Measurements from ENCODE around the gene ABO.
"Not testable (repeated sequence)": the region's sequence is repeated elsewhere in the genome, so short reads cannot be mapped to it uniquely, and the experiment has no call there.

The ABO gene

DNA sequence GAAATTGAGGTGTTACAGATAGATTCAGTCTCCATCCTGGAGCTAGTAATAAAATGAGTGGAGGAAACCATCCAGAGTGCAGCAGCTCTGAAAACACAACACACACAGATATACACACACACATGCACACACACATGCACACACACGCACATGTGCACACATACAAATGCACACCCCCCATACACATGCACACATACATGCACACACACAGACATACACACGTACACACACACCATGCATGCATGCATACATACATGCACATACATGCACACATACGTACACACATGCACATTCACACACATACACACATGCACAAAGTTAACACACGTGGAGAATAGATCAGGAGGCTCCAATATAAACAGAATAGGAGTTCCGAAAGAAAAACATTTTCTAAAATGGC is 44.9 kb downstream of the ABO start:
- H3K9me3 ChIP-seq (ENCODE audit: control insufficient read depth, insufficient read depth, low read length): no peaks in the 10 kb centered on the region
- H3K4me3 ChIP-seq (ENCODE audit: low read depth, low read length): no peak overlapping the region
- no peaks in the 10 kb centered on the region for H3K4me1 ChIP-seq (ENCODE audit: control insufficient read depth, insufficient read depth, low read length)
- no peaks in the 10 kb centered on the region; the same call in 1 of the 2 replicates for H3K27me3 ChIP-seq (ENCODE audit: control insufficient read depth, insufficient read depth, low read length)
- H3K36me3 ChIP-seq (ENCODE audit: control insufficient read depth, insufficient read depth, low read length): no peaks in the 10 kb centered on the region
- H3K27ac ChIP-seq (ENCODE audit: low read depth, low read length): no peak overlapping the region
- no peak overlapping the region for H3K9ac ChIP-seq (ENCODE audit: low read depth, low read length)

DNA sequence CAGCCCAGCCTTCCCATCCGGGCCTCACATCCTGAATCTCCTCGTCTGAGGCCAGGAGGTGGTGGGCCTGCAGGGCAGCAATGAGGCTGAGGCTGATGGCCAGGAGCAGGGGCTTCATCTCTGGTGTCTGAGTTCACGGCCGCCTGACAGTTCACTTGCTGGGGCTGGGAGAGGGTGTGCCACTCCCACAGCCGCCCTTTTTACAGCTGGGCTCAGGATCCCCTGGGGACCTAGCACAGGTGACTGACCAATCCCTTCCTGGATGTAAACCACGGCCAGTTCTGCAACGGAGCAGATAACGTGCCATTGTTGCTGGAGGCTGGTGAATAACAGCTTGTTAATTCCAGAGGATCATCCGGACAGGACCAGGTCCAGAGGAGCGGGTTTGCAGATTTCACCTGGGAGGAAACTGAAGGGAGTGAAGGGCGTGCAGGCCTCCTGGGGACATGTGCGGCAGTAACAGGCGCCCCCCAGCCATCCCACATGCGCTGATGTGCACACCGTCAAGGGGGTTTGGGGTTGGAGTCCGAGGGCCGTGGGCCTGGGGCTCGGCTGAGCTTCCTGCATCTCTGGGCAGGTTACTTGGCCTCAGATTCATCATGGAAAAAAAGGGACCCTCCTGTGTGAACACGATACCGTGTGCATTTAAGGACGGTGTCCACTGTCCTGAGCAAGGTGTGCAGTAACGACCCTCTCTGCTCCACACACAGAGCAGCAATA is 46.4 kb downstream of the ABO start:
- not testable (repeated sequence) for H3K9ac ChIP-seq (ENCODE audit: low read depth, low read length); H3K27me3 ChIP-seq (ENCODE audit: control insufficient read depth, insufficient read depth, low read length); H3K36me3 ChIP-seq (ENCODE audit: control insufficient read depth, insufficient read depth, low read length); H3K4me3 ChIP-seq (ENCODE audit: low read depth, low read length); H3K27ac ChIP-seq (ENCODE audit: low read depth, low read length); H3K9me3 ChIP-seq (ENCODE audit: control insufficient read depth, insufficient read depth, low read length); H3K4me1 ChIP-seq (ENCODE audit: control insufficient read depth, insufficient read depth, low read length)

DNA sequence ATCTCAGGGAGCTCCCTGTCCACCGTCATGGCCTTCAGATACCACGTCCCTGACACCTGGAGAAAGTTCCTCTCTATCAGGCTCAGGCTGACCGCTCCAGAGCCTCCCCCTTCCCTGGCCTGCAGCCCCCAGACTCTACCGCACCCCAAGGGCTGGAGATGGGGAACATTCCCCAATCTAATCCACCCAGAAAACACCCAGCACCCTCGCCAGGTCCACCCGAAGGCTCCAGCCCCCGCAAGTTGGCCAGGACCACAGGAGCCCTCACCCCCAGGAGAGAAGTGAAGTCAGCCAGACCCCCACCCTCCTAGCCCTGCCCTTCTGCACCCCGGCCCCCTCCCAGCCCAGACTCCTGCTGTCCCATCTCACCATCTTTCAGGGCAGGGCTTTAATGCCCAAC is 47.0 kb downstream of the ABO start:
- H3K9me3 ChIP-seq (ENCODE audit: control insufficient read depth, insufficient read depth, low read length); H3K4me3 ChIP-seq (ENCODE audit: low read depth, low read length); H3K4me1 ChIP-seq (ENCODE audit: control insufficient read depth, insufficient read depth, low read length); H3K27me3 ChIP-seq (ENCODE audit: control insufficient read depth, insufficient read depth, low read length); H3K9ac ChIP-seq (ENCODE audit: low read depth, low read length); H3K36me3 ChIP-seq (ENCODE audit: control insufficient read depth, insufficient read depth, low read length); H3K27ac ChIP-seq (ENCODE audit: low read depth, low read length): not testable (repeated sequence)

DNA sequence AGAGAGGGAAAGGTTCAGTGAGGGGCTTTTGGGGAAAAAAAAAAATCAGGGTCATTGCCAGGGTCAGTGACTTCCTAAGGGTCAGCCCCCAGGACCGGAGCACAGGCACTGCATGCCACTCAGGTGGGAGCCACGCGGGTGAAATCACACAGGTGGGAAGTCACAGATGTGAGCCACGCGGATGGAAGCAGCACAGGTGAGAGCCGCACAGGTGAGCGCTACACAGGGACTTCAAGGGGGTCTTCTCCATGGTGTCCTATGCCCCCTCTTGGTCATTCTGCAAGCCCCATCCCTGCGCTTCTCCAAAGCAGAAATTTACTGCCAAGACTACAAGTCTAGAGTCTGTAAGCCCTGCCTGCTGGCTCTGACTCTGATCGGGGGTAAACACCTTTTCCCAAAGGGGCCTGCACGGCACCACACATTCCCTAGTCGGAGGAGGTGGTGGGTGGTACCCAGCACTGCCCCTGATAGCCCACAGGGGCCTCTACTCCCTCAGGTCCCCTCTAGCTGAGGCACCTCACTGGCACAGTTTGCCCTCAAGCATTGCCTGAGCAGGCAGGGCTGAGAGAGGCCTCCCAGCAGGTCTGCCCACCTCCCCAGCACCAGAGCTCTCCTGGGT is 47.6 kb downstream of the ABO start:
- no peak overlapping the region for H3K9ac ChIP-seq (ENCODE audit: low read depth, low read length)
- no peak overlapping the region for H3K4me3 ChIP-seq (ENCODE audit: low read depth, low read length)
- no peaks in the 10 kb centered on the region for H3K4me1 ChIP-seq (ENCODE audit: control insufficient read depth, insufficient read depth, low read length)

DNA sequence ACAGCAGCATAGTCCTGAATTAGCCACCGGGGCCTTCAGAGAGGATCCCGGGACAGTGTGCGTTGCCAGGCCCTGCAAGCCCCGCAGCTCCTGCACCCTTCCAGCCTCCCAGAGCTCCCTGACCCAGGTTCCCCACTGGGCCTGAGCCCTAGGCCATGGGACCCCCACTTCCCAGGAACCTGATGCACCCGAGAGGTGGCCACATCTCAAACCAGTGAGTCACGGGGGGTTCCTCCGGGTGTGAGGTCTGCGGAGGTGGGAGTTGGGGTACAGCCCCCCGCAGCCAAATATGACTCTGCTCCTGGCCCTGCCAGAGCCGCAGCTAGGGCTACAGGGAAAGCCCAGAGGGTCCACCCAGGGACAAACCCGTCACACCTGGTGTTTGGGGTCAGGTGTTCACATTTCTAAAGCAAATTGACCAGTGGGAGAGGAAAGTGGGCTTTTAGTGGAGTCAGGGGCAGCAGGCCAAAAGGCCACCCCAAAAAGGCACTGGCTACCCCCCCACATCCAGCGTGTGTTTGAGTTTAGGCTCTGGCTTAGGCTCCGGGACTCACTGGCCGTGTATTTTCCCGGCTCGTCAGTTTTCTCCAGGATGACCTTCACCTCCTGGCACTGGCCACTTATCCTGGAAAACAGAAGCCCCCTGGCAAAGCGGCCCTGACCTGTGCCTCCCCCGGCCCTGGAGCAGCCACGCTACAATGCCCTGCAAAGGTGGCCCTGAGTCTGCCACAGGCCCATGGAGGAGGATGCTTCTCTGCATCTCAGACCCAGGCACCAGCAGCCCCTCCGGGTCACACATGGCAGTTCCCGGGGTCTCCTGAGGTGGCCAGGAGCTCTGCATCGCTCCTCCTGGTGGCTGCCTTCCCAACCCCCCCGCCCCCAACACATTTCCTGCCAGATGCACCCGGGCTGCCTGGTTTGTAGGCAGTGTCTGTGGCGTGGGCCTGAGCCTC is 48.5 kb downstream of the ABO start:
- Histone ChIP-seq H3K27ac (ENCODE audit: low read depth, low read length) (no peak overlapping the region), H3K36me3 (ENCODE audit: control insufficient read depth, insufficient read depth, low read length) (no peaks in the 10 kb centered on the region), H3K9me3 (ENCODE audit: control insufficient read depth, insufficient read depth, low read length) (no peaks in the 10 kb centered on the region), H3K4me1 (ENCODE audit: control insufficient read depth, insufficient read depth, low read length) (no peaks in the 10 kb centered on the region), H3K4me3 (ENCODE audit: low read depth, low read length) (no peak overlapping the region), H3K9ac (ENCODE audit: low read depth, low read length) (no peak overlapping the region), H3K27me3 (ENCODE audit: control insufficient read depth, insufficient read depth, low read length) (no peaks in the 10 kb centered on the region; the same call in 1 of the 2 replicates)

More for the DNA sequence above, 47.6 kb downstream of the ABO start:
- Histone ChIP-seq H3K27me3 (ENCODE audit: control insufficient read depth, insufficient read depth, low read length) (no peaks in the 10 kb centered on the region; the same call in 1 of the 2 replicates), H3K27ac (ENCODE audit: low read depth, low read length) (no peak overlapping the region), H3K9me3 (ENCODE audit: control insufficient read depth, insufficient read depth, low read length) (no peaks in the 10 kb centered on the region), H3K36me3 (ENCODE audit: control insufficient read depth, insufficient read depth, low read length) (no peaks in the 10 kb centered on the region)

DNA sequence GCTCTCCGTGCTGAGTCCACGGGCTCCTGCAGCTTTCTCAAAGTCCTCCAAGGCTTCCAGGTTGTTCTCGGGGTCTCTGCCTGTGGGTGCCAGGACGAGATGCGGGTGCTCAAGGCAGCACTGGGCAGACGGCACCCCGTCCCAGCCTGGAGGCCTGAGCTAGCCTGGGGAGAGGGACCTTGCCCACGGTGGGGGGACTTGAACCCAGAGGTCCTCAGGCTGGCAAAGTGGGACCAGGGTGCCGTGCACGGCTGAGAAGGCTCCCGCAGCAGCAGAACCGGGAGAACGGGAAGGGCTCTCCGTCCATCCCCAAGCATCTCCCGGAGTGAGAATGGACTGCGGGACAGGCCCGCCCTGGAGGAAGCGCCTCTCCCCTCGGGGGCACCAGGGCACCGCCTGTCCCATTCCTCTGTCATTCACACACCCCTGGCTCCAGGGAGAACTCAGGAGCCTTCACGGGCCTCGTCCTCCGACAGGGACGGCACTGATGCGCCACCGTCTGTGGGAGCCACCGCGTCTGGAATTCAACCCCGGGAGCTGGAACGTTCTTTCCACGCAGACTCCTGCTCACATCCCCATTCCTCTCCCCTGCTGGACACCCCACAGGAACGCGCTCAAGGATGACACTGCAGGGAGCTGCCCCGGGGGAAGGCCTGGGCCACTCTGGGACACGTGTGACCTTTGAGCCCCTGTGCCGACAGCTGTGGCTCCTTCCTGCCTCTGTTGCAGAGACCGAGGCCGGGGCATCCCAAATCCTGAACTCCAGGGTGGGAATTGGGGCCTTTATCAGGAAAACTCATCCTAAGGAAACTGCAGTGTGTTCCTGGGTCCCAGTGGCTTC is 49.6 kb downstream of the ABO start:
- H3K4me3 ChIP-seq (ENCODE audit: low read depth, low read length): no peak overlapping the region
- no peaks in the 10 kb centered on the region for H3K4me1 ChIP-seq (ENCODE audit: control insufficient read depth, insufficient read depth, low read length)
- H3K36me3 ChIP-seq (ENCODE audit: control insufficient read depth, insufficient read depth, low read length): no peaks in the 10 kb centered on the region
- no peak overlapping the region for H3K9ac ChIP-seq (ENCODE audit: low read depth, low read length)
- H3K27ac ChIP-seq (ENCODE audit: low read depth, low read length): no peak overlapping the region
- H3K27me3 ChIP-seq (ENCODE audit: control insufficient read depth, insufficient read depth, low read length): no peaks in the 10 kb centered on the region; the same call in 1 of the 2 replicates
- H3K9me3 ChIP-seq (ENCODE audit: control insufficient read depth, insufficient read depth, low read length): no peaks in the 10 kb centered on the region

DNA sequence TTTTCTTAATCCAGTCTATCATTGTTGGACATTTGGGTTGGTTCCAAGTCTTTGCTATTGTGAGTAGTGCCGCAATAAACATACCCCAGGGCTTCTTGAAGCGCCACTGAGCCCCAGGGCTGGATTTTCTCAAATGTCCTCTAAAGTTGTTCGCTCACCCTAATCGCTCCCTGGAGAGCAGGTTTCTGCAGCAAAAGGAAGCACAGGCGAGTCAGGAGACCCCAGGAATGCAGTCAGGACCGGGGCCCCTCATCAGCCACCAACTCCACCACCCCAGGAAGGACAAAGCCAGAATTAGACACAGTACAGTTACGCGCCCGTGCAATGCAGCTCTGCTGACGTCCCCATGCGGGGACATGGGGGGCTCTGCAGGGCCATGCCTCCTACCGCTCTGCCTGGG is 50.2 kb downstream of the ABO start:
- H3K27ac ChIP-seq (ENCODE audit: low read depth, low read length): no peak overlapping the region

DNA sequence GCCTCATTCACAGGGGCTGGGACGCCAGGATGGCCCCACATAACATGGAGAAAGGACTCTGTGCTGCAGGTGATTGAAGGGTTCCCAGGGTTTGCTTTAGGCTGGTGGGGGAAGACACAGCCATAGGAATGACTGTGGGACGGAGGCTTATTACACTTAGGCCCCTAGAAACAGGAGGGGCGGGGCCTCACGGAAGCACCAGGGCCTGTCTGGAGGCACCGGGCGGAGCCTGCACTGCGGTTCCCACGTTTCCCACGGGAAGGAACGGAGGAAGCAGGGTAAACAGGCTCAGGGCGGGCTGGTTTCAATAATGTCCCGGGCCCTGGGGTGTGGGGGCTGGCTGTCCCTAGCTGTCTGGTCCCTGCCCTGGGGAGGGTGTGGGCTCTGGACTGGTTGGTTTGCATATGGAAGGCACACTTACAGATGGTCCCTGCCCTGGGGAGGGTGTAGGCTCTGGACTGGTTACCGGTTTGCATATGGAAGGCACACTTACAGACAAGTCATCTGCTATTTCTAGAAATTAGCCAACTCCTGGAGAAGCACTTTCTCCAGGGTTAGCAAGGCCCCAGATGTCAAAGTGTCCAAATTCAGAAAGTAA is 51.7 kb downstream of the ABO start:
- not testable (repeated sequence) for H3K27me3 ChIP-seq (ENCODE audit: control insufficient read depth, insufficient read depth, low read length); H3K4me3 ChIP-seq (ENCODE audit: low read depth, low read length); H3K9me3 ChIP-seq (ENCODE audit: control insufficient read depth, insufficient read depth, low read length); H3K9ac ChIP-seq (ENCODE audit: low read depth, low read length); H3K4me1 ChIP-seq (ENCODE audit: control insufficient read depth, insufficient read depth, low read length); H3K36me3 ChIP-seq (ENCODE audit: control insufficient read depth, insufficient read depth, low read length); H3K27ac ChIP-seq (ENCODE audit: low read depth, low read length)

More for the DNA sequence above, 50.2 kb downstream of the ABO start:
- Histone ChIP-seq H3K4me1 (ENCODE audit: control insufficient read depth, insufficient read depth, low read length) (no peaks in the 10 kb centered on the region), H3K9me3 (ENCODE audit: control insufficient read depth, insufficient read depth, low read length) (no peaks in the 10 kb centered on the region), H3K36me3 (ENCODE audit: control insufficient read depth, insufficient read depth, low read length) (no peaks in the 10 kb centered on the region), H3K27me3 (ENCODE audit: control insufficient read depth, insufficient read depth, low read length) (no peaks in the 10 kb centered on the region; the same call in 1 of the 2 replicates), H3K4me3 (ENCODE audit: low read depth, low read length) (no peak overlapping the region), H3K9ac (ENCODE audit: low read depth, low read length) (no peak overlapping the region)

DNA sequence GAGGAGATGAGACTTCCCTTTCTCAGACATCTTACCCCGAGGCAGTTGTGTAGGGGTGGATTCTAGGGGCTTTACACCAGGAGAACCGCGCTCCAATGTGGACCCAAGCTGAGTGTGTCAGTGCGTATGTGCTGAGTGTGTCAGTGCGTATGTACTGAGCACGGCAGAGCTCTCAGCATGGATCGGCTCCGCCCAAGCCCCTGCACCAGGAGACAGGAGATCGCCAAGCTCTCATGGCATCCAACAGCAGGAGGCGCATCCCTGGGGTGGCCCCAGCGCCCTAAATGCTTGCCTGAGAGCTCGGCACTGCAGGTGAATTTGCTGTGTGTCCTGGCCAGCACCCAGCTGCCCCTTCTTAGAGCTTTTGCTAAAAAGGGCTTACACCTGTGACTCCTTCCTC is 53.0 kb downstream of the ABO start:
- not testable (repeated sequence) for H3K36me3 ChIP-seq (ENCODE audit: control insufficient read depth, insufficient read depth, low read length); H3K27ac ChIP-seq (ENCODE audit: low read depth, low read length); H3K4me3 ChIP-seq (ENCODE audit: low read depth, low read length); H3K9ac ChIP-seq (ENCODE audit: low read depth, low read length); H3K4me1 ChIP-seq (ENCODE audit: control insufficient read depth, insufficient read depth, low read length); H3K9me3 ChIP-seq (ENCODE audit: control insufficient read depth, insufficient read depth, low read length)
- H3K27me3 ChIP-seq (ENCODE audit: control insufficient read depth, insufficient read depth, low read length): peaks cover 11% of the 10 kb centered on the region

DNA sequence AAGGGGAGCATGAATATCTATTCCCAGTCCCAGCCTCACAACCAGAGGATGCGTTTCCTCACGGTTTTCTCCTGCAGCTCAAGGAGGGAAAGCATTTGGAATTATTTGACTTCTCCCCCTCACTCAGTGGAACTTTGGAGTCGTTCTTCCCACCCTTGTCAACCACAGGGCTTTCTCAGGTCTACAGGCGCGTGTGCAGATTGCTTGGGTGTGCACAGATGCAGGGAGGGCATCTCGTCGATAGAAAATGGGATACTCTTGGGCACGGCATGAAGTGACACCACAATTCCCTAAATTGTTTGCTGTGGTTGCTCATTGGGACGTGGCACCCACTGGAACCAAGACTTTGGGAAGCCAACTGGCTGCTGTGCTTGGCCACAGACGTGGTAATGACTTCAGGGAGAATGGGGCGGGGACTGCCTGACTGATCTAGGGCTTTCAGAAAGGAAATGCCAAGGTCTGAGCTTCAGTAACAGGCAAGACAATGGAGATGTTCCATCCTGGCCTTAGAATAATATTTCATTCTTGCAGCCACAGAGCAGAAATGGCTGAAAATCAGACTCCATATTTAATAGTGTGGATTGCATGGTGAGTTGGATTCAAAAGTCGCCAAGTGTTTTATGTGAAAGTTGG is 53.7 kb downstream of the ABO start:
- no peak overlapping the region for H3K9ac ChIP-seq (ENCODE audit: low read depth, low read length)
- H3K27me3 ChIP-seq (ENCODE audit: control insufficient read depth, insufficient read depth, low read length): peaks cover 11% of the 10 kb centered on the region
- H3K27ac ChIP-seq (ENCODE audit: low read depth, low read length): no peak overlapping the region
- H3K9me3 ChIP-seq (ENCODE audit: control insufficient read depth, insufficient read depth, low read length): no peaks in the 10 kb centered on the region
- H3K36me3 ChIP-seq (ENCODE audit: control insufficient read depth, insufficient read depth, low read length): no peaks in the 10 kb centered on the region
- no peak overlapping the region for H3K4me3 ChIP-seq (ENCODE audit: low read depth, low read length)
- no peaks in the 10 kb centered on the region for H3K4me1 ChIP-seq (ENCODE audit: control insufficient read depth, insufficient read depth, low read length)

All from HUES48 (cell line).